LNCaP clone FGC (cell line): ENCODE data around the gene TMEM30B.

Source experiments
- DNase-seq: peaks from one replicate; pipeline ENCODE4 v3.0.0-alpha.2; 2011; ENCODE audit warnings: low read depth
- H3K4me3 ChIP-seq: 2 replicates; pipeline ENCODE4 v1.5.1; 2011; ENCODE audit warnings: mild to moderate bottlenecking, low read depth, low read length, control low read depth
- CTCF ChIP-seq: IDR thresholded peaks from 2 replicates; pipeline ENCODE4 v1.5.1; 2012; ENCODE audit warnings: mild to moderate bottlenecking; ENCODE audit not compliant: control insufficient read depth, insufficient read depth; ENCODE audit errors: extremely low read depth

Gene TMEM30B

DNA sequence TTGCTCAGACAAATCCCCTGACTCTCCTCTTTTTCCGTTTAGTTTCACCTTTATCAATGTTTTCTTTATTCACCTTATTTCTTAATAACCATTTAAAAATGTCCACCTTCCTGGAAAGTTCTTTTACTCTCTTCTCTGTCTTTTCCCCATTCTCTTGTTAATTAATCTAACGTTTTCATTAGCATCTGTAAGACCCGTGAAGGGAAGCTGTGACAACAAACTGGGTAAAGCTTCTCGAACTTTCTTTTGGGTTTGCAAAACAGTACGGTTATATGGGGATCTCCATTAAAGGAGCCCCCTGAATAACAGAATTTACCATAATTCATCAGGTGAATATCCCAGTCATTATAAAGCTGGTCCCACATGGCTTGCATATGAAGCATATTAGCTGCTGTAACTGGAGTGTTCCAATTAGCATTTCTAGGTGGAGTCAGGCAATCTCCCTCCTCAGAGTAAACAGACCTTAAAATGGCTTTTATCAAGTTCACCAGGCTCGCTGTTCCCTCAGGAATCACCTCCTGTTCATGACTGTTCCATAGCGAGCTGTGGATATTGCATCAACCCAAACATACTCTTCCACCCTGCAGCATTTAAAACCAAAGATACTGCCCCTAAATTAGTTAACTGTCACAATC lies 42.4 kb downstream of the TMEM30B start:
- no peak for TF ChIP-seq CTCF
- H3K4me3 ChIP-seq: no peak overlapping the region
- DNase-seq: no peak

- no peak overlapping the region for H3K4me3 ChIP-seq
- no peak for TF ChIP-seq CTCF
- no peak for DNase-seq
These were observed 46.8 kb downstream of the TMEM30B start for GRCh38 chr14:61234215-61234916.

GRCh38 chr14:61233436-61233956 lies 47.6 kb downstream of the TMEM30B start:
- no peak overlapping the region for H3K4me3 ChIP-seq
- TF ChIP-seq CTCF: no peak
- no peak for DNase-seq

DNA sequence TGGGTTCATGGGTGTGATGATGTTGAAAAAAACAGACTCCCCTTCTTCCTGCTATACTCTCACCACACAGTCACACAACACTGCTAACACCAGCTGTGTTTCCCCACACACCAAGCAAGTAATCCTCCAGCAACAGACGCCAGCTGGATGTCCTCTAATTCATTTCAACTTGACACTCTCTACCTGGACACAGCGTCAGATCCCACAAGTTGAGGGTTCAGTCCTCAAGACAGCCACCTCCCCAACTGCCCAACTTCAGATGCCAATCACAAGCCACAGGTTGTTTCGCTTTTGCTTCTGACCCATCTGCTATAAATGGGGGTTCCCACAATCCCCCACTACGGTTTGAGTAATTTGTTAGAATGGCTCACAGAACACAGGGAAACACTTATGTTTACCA lies 49.3 kb downstream of the TMEM30B start:
- no peak for TF ChIP-seq CTCF
- DNase-seq: no peak
- H3K4me3 ChIP-seq: no peak overlapping the region

GRCh38 chr14:61229981-61230380 lies 51.2 kb downstream of the TMEM30B start:
- TF ChIP-seq CTCF: no peak
- no peak overlapping the region for H3K4me3 ChIP-seq
- no peak for DNase-seq

DNA sequence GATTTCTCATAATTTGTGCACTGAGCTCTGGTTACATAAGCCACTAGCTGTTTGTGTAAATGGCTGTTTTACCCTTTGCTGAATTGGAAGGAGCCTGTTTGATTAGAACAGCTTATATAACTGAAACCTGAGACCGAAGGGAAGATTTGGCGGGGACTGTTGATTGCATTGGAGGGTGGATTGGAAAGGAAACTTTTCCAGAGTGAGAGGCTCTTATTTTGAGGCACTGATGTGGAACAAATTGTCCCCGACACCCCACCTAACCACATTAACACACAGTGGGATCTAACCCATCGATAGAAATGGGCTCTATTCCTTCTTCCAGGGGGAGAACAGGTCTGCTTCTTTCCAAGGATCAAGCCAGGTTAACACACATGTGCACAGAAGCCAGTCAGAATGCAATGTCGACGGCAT lies 51.7 kb downstream of the TMEM30B start:
- no peak overlapping the region for H3K4me3 ChIP-seq
- DNase-seq: peak; percentile 19
- no peak for TF ChIP-seq CTCF
